GM19025 (cell line): ENCODE results near the gene SYNPO2.
"Not testable (repeated sequence)": the region's sequence is repeated elsewhere in the genome, so short reads cannot be mapped to it uniquely, and the experiment has no call there.

Experiments used
- ATAC-seq: cut with Tn5 transposase; IDR thresholded peaks from one replicate; pipeline ENCODE4 v1.9.1; 2021; ENCODE audit warnings: mild to moderate bottlenecking, low read depth, moderate library complexity; ENCODE audit not compliant: unreplicated experiment

SYNPO2 gene

DNA sequence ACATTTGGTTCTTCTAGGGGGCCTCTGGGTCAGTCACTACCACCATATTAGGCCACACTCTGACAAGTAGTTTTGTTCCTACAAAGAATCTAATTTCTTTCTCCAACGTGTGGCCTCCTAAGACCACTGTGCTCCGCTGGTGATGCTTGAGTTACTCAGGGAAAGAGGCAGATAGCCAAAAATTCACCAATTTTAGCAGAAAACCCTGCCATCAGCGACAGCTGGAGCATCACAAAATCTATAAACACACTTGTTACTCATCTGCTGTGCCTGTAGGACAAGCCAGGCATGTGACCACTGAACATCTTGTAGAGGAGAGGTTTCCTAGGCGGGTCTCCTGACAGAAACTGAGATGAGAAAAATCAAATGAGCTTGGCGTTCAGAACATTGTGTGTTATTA lies 105.4 kb downstream of the SYNPO2 start:
- ATAC-seq: no peak

DNA sequence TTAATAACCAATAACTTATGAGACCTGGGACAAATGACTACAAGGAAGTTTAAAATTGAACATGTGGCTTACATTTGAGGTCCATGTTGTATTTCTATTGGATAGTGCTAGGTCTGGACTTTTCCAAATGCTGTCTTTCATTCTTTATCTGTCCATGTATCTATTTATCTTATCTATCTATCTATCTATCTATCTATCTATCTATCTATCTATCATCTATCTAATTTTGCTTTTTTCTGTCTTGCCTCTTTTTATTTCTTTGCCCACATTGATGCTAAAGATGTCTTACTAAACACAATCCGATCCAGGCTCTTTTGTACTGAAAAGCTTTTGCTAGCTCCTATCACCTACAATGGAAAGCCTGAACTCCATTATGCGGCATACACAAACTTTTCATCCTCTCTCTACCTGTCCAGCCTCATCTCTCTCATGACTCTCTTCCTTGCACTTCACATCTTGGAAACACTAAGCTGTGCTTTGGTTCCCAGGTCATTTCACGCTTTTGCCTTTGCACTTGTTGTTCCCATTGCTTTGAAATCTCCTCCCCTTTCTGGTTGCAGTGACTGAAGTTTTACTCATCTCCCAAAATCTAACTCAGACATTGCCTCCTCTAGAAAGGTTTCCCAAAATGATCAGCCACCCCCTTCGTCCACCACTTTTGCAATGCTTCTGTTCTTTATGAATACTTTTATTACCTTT lies 107.2 kb downstream of the SYNPO2 start:
- ATAC-seq: no peak

DNA sequence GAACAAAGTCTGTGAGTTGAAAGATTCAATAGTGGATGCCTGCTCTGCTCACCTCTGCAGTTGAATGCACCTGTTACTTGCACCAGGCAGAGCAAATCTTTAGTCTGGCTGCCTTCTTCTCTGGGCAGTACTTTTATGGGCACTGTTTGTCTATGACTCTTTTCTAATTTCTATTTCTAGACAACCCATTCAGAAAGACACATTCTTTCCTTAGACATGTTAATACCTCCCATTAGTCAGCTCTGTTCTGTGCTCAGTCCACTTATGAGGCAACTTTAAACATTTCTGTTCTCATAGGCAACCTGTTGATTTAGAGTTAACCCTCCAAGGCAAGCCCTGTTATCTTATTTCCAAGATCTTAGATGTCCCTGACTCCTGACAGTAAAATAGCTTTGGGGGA lies 108.9 kb downstream of the SYNPO2 start:
- no peak for ATAC-seq

DNA sequence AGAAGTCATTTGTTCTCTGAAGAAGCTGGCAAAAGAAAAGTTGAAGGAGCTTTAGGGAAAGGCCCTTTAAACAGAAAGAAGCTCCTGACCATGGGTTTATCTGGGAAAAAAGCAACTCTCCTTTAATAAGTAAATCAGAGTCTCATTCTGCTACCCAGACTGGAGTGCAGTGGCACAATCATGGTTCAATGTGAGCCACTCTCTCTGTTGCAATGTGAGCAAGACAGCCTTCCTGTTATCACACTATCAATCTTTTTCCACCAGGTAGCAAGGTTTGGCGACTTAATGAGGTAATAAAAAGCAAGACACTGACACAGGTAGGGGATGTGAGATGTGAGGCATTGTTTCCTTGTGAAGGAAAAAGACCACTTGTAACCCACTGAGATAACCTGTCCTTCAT lies 111.3 kb downstream of the SYNPO2 start:
- no peak for ATAC-seq

DNA sequence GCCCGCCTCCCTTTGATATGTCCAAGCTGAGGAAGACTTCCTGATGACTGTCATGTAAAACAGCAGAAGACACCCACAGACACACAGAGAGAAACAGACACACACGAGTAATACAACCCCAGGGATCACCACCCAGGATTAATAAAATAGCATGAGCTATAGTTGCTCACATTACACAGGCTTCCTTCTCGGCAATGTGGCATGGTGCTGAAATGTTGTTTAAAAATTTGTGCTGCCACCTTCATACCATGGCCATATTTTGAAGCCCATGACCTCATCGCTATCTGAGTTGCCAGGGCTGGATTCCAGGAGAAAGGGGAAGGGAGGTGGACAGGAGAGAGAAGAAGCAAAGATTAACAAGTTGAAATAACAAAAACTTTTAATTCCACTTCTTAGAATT lies 111.7 kb downstream of the SYNPO2 start:
- no peak for ATAC-seq

DNA sequence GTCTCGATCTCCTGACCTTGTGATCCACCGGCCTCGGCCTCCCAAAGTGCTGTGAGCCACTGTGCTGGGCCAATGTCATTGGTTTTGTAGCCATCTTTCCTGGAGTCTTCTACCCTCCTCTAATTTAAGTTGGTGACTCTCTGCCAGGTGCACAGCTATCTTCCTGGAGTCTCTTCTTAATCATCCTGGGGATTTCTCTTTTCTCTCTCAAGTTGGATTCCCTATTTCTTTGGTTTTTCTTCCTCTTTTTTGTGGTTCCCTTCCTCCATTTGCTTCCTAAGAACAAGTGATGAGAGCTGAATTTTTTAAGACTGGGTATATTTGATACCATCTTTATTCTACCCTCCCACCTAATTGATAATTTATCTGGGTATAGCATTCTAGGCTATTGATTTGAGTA lies 113.8 kb downstream of the SYNPO2 start:
- ATAC-seq: no peak

DNA sequence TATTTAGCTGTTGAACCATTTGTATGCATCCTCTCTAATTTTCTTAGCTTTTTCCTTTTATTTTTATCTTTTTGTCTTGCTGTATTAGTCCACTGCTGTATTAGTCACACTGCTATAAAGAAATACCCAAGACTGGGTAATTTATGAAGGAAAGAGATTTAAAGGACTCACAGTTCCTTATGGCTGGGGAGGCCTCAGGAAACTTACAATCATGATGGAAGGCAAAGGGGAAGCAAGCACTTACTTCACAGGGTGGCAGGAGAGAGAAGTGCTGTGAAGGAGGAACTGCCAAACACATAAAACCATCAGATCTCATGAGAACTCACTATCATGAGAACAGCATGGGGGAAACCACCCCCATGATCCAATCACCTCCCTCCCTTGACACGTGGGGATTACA lies 114.3 kb downstream of the SYNPO2 start:
- ATAC-seq: not testable (repeated sequence)

DNA sequence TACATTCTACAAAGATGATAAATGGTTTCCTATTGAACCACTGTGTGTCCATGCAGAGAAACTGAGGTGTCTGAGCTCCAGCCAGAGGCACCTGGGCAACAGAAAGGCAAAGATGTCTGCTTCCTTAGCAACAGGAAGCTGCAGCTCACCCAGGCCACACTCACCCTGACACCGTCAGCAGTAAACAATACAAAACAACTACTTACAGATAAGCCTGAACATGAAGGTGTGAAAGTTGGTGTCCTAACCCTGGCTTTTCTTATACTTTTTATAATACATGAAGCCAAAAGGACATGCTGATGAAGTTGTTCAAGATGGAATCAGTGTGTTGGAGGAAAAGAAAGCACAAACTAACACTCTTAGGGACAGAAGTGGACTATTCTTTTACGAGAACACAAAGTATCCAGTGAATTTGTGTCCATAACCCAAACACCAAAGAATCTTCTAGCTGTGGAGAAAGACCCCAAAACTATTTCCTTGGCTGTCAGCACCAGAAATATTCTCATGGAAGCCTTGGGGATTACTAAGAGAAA lies 117.3 kb downstream of the SYNPO2 start:
- ATAC-seq: no peak

DNA sequence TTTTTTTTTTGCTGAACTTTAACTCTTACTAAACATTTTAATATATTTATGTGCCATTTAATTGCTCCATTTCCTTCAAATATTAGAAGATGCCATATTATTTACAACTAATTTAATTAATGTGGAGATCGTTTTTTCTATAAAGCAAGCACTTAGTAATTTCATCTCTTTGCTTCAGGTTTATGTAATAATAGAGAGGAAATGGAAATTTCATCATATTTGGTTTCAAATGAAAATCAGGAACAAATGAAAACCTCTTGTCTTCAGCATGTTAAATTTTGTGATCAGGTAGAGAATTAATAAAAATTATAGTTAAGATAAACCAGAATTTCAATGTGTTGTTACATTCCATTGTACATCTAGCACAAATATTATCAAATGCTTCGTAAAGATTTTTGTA lies 120.1 kb downstream of the SYNPO2 start:
- no peak for ATAC-seq

DNA sequence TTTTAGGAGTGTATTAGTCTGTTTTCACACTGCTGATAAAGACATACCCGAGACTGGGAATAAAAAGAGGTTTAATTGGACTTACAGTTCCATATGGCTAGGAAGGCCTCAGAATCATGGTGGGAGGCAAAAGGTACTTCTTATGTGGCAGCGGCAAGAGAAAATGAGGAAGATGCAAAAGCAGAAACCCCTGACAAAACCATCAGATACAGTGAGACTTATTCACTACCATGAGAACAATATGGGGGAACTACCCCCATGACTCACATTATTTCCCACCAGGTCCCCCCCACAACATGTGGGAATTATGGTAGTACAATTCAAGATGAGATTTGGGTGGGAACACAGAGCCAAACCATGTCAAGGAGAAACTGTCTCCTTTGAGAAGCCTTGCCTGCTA lies 121.6 kb downstream of the SYNPO2 start:
- ATAC-seq: not testable (repeated sequence)

DNA sequence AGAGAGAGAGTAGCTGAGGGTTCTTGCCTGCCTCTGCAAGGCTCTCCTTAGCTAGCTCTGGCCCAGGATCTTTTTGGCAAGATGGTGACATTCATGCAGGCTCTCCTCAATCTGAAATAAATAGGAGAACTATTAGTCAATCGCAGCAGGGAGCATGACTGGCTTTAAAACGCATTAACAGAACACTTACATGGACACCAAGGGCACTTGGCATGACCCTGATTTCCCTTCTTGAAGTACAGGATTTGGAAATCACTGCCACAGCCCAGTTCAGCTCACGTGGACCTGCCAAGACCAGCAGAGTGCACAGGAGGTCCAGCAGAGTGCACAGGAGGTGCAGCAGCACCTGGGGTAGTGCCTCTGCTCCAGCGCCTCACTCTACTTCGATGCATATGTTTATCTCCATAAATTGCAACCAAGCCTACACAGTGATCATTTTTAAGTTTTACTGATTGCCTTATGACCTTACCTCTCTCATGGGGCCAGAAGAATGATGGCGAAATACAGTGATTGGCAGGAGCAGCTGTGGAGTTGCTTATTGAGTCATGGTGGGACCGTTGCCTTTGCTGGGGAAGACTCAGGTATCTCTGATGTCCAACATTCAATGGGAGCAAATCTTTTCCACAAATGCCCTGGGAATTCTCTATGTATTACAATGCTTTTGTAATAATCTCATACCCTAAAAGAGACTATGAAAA lies 122.4 kb downstream of the SYNPO2 start:
- no peak for ATAC-seq

DNA sequence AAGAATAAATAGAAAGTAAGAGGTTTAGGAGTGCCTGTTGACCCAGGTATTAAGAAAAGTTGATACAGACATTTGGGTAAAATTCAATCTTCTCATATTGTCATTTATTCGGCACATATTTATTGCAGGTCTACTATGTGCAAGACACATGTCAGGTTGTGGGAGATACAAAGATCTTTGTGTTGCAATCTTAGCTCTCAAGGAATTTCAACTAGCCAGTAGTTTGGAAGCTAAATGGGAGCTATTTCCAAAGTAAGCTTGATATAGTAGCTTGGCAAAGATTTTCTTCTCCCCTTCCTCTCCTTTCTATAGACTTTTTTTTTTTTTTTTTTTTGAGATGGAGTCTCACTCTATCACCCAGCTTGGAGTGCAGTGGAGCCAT lies 122.9 kb downstream of the SYNPO2 start:
- ATAC-seq: no peak

DNA sequence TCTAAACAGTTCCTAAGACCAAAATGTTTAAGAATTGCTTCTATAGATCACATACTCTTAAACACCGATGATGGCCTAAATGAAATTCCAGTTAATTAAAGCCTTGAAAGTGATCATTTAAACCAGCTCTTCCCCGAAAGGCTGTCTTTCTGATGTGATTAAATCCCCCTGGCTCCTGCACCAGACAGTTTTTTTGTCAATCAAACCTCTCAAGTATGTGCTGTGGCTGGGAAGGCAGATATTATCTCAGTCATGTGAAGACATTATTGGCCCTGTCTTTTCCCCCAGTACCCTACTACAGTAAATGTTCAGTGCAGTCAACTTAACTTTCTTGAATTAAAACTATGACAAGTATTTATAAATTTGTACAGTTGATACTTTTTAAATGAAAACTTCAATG lies 126.0 kb downstream of the SYNPO2 start:
- ATAC-seq: no peak

DNA sequence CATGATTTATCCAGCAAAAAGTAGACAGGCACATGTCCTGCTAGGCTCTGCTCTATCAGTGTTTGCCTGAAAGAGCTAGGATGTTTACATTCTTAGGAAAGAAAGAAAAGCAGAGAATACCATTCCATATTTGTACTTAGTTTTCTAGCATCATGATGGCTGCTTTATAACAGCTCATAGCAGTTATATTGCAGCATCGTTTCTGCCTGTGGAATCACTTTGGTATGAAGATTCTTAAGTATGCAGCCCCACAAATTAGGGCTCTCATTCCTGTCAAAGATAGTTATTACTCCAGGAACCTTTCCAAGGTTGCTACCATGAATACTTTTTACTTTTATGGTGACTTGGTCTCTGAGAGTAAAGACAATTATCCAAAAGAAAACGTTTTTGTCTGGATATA lies 128.0 kb downstream of the SYNPO2 start:
- no peak for ATAC-seq

DNA sequence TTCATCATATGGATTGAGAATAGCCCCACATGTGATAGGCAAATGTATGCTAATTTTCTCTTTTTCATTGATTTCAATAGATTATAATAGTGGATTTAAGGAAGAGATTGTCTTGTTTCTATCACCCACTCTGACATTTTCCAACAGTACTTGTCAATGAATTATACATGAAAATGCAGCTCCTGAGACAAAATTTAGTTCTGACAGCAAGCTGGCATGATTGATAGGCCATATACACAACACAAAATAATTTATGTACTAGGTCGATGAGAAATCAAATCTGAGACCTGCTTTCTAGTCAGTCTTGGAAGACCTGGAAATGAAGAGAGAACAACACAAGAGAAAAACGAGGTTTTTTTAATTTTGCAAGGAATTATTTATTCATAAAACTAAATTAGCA lies 129.0 kb downstream of the SYNPO2 start:
- ATAC-seq: no peak

DNA sequence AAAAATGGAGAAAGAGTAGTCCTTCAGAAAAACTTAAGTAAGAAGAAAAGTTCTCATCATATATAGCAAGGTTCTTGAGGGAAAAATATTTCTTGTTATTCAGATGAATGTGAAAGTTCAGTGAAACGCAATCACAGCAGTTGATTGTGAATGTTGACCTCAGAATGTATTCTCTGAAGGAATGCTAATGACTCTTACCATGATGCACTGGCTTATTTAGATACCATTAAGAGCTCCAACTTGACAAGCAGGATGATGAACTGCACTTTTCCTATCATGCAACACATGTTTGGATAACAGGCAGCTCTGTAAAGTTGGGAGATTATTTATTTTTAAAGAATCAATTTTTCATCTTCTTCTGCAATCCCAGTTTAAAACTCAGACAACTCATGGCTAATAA lies 131.5 kb downstream of the SYNPO2 start:
- no peak for ATAC-seq

DNA sequence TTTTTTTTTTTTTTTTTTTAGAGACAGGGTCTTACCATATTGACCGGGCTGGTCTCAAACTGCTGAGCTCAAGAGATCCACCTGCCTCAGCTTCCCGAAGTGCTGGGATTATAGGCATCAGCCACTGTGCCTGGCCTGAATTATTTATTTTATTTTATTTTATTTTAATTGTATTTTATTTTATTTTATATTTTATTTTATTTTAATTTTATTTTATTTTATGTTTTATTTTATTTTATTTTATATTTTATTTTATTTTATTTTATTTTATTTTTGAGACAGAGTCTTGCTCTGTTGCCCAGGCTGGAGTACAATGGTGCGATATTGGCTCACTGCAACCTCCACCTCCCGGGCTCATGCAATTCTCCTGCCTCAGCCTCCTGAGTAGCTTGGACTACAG lies 133.9 kb downstream of the SYNPO2 start:
- ATAC-seq: not testable (repeated sequence)

DNA sequence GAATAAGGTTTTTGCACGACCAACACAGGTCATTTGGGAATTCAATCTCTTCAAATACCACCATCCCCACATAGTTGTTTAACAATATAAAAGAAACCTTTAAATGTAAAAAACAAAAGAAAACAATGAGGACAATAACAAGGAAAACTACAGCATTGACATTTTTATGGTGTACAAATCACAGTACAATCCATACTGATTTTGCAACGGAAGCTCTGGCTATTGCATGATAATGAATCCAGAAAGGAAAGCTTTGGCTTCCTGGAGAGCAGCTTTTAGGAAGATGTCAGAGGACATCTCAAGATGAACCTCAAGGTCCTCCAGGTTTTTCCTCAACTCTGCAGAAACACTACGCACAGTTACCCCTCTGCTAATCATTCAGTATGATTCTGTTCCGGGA lies 135.4 kb downstream of the SYNPO2 start:
- no peak for ATAC-seq

DNA sequence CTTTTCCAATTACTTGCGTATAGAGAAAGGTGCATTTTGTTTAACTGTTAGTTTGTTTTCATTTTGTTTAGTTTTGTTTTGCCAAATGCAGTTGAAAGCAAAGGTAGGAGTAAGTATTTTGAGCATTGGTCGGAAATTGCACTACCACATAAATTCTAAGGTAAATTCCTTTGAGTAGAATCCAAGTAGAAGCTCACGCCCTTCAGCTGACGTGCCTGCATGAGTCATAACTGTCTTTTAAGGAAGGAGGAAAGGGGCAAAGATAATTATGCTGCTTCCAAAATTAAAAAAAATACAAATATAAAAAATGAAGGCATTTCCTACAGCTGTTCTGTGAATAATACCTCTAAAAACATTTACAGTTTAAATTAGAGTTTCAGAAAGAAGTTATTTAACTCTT lies 136.8 kb downstream of the SYNPO2 start:
- ATAC-seq: no peak

DNA sequence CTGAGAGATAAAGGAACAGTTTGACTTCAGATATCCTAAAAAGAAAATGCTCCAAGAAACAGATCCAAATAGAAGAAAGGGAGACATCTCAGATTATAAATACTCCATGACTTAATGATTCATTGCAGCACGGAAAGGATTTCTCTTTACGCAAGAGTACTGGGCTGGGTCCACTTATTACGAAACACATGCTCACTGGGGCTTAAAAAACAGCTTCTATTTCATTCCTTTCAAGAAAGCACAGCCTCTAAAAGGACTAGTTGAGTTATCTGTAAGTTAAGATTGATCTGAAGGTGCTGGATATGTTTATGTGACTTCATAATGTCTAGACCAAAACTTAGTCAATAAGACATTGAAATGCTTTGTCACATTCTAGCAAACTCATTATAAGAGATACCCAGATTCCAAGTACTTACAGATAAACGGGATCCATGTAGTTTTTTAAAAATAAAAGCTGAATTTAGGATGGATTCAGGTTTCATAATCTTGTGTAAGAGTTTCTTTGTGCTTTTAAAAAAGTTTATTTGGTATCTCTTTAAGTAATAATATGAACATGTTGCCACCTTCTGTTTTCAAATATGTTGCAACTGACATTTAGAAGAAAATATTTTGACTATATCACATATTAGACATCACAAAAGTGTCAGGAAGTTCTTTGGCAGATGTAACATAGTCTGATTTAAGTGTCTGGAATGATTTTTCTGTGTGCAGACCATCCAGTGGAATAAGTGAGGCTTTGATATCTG lies 137.4 kb downstream of the SYNPO2 start:
- ATAC-seq: no peak

DNA sequence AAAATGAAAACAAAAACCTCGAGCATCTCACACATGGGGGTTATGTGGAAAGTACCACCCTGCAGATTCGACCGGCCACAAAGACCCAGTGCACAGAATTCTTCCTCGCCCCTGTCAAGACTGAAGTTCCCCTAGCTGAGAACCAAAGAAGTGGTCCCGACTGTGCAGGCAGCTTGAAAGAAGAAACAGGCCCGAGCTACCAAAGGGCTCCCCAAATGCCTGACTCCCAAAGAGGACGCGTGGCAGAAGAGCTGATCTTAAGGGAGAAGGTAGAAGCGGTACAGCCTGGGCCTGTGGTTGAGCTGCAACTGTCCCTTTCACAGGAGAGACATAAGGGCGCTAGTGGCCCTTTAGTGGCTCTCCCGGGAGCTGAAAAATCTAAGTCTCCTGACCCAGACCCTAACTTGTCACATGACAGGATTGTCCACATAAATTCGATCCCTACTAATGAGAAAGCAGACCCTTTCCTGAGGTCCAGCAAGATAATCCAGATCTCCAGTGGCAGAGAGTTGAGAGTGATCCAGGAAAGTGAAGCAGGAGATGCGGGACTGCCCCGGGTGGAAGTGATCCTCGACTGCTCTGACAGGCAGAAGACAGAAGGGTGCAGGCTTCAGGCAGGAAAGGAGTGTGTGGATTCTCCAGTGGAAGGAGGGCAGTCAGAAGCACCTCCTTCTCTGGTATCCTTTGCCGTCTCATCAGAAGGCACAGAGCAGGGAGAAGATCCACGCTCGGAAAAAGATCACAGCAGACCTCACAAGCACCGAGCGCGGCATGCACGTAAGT lies 138.2 kb downstream of the SYNPO2 start:
- no peak for ATAC-seq
